ENCODE results near the gene CCDC157. TPM values are rescaled to one million over a fixed set of nuclear protein-coding genes. Genes with fewer than 3 reads are reported as not detected.

The CCDC157 gene
- total and polyA plus RNA-seq, 9 of the 15 experiments (the other 6 are each of a cell fraction or from before 2014, with no cell fraction given), result 0.04 to 1.3 (median 0.68) TPM

DNA sequence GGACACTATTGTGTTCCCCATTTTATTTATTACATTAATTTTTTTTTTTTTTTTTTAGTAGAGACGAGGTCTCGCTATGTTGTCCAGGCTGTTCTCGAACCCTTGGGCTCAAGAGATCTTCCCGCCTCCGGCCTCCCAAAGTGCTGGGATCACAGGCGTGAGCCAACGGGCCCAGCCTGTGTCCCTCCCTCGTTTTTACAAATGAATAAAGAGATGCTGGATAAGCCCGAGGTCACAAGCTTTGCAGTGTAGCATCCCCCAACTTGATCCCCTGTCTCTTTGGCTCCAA is 68.5 kb downstream of the CCDC157 start (continued):
- TF ChIP-seq, protein P1, sequence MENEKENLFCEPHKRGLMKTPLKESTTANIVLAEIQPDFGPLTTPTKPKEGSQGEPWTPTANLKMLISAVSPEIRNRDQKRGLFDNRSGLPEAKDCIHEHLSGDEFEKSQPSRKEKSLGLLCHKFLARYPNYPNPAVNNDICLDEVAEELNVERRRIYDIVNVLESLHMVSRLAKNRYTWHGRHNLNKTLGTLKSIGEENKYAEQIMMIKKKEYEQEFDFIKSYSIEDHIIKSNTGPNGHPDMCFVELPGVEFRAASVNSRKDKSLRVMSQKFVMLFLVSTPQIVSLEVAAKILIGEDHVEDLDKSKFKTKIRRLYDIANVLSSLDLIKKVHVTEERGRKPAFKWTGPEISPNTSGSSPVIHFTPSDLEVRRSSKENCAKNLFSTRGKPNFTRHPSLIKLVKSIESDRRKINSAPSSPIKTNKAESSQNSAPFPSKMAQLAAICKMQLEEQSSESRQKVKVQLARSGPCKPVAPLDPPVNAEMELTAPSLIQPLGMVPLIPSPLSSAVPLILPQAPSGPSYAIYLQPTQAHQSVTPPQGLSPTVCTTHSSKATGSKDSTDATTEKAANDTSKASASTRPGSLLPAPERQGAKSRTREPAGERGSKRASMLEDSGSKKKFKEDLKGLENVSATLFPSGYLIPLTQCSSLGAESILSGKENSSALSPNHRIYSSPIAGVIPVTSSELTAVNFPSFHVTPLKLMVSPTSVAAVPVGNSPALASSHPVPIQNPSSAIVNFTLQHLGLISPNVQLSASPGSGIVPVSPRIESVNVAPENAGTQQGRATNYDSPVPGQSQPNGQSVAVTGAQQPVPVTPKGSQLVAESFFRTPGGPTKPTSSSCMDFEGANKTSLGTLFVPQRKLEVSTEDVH (IDR thresholded peaks at IDR 0.05; ENCODE audit: low read depth, partially characterized antibody), result no peak
- TF ChIP-seq KDM1A (IDR thresholded peaks at IDR 0.05), result 0 out of 4 replicates have a peak, but pooled peaks of 1 of the 2 experiments have one; percentile 3

DNA sequence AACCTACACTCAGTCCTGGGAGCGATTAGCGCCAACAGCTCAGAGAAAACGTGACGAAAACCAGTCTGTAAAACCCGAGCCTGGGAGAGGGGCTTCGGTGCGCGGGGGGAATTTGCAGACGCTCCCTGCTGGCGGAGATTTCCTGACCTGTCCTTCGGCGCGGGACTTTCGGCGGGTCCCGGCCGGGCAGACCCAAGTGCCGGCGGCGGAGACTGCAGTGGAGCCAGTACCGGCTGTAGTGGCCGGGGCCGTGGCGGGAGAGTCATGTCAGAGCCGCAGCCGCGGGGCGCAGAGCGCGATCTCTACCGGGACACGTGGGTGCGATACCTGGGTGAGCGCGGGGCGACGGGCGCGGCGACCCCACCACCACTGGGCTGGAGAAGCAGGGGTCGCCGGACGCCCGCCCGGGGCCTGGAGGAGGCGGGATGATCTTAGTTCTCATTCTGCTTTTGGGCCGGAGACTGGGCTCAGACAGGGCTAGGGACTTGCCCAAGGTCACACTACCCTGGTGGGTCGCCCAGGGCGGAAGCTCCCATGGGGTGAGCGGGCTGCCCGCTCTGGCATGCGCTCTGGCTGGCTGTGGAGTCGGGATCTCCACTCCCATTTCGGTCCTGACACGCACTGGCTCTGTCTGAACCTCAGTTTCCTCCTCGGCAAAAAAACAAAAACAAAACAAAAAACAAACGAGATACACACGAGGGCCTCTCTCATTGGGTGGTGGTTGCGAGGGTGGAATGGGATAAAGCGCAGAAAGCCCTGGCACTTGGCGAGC is 69.0 kb downstream of the CCDC157 start, which contains the start of gene MTFP1:
MTFP1 (plus strand) TSS at position 153 of the 772 bp plus-strand sequence; CDS start at position 265, 112 bp downstream.
- no peaks in the 10 kb centered on the region; the same call in 1 of the 2 replicates for H3K9me3 ChIP-seq (replicated peaks; ENCODE audit: control insufficient read depth, insufficient read depth, low read depth, low read length)
- no peaks in the 10 kb centered on the region for H4K20me1 ChIP-seq (replicated peaks; ENCODE audit: control insufficient read depth, insufficient read depth, low read length)
- DNase-seq (ENCODE audit: extremely low read depth in 1 of 4, low spot score in 3 of 4) (peak; percentile 62 to 74 (median 66)), ATAC-seq (peak; percentile 33), FAIRE-seq (peak; percentile 61)
- no TSS peak for BruUV-seq (replicated peaks)
- peak within 1 kb of the TSS; percentile 83 for H3K27ac ChIP-seq (ENCODE audit: extremely low read depth, low read depth, low read length)
- peak within 1 kb of the TSS; percentile 94 for H3K4me2 ChIP-seq (ENCODE audit: insufficient read depth, low read length)
- peaks cover 37 to 47% of the 10 kb centered on the region in 2 experiments for H3K4me1 ChIP-seq (replicated peaks in 1 of 2; ENCODE audit: control insufficient read depth in 2 of 2, insufficient read depth in 2 of 2, low read length in 2 of 2)
- CTCF ChIA-PET (ENCODE audit: low intra/inter-chr PET ratio), result interaction anchor here (0.7 to 0.9 kb wide), 2 partner anchors 35 to 1539 kb away, joined by 3 to 4 read pairs; no protein-coding TSS in a partner anchor
- under 1% methylated on average over 33 of the region's 61 CpGs for WGBS (ENCODE audit: insufficient coverage, low coverage, missing lambda C conversion rate)
- in situ Hi-C loops (cut with MboI), result loop anchor here (5.0 kb wide), 1 partner anchor 34 kb away; no protein-coding TSS in a partner anchor
- peak within 1 kb of the TSS; percentile 59 for H3K4me3 ChIP-seq
- peaks cover 25% of the 10 kb centered on the region; the same call in 2 of the 3 replicates for H3K36me3 ChIP-seq (ENCODE audit: control insufficient read depth, insufficient read depth, low read length)
- intact Hi-C loops (cut with micrococcal nuclease), result loop anchor here (1.0 kb wide), 1 partner anchor 35 kb away; no protein-coding TSS in a partner anchor
- H3K79me2 ChIP-seq (ENCODE audit: control insufficient read depth, insufficient read depth, low read length), result peaks cover 56% of the 10 kb centered on the region
- H3K9ac ChIP-seq (ENCODE audit: insufficient read depth in 1 of 2, low read depth in 2 of 2, low read length in 2 of 2), result peak within 1 kb of the TSS; percentile 88 to 91
- POLR2A ChIA-PET, result interaction anchor here (0.6 to 1.0 kb wide), 2 partner anchors 14 to 241 kb away, joined by 3 read pairs; no protein-coding TSS in a partner anchor
- no peaks in the 10 kb centered on the region for H3K27me3 ChIP-seq (ENCODE audit: control insufficient read depth in 2 of 2, insufficient read depth in 2 of 2, low read length in 2 of 2)
- no peaks in the 10 kb centered on the region for H3K9me1 ChIP-seq (ENCODE audit: control insufficient read depth, insufficient read depth, low read length)
- H2AFZ ChIP-seq (ENCODE audit: low read depth, low read length), result peak within 1 kb of the TSS; percentile 91
- TF ChIP-seq NCOA4 (IDR thresholded peaks at IDR 0.05; ENCODE audit: partially characterized antibody) (no peak), RFX5 (IDR thresholded peaks at IDR 0.05; ENCODE audit: low read depth, low read length) (no peak), MTA2 (IDR thresholded peaks at IDR 0.05; ENCODE audit: low read depth) (no peak), KHSRP (IDR thresholded peaks at IDR 0.05) (no peak), ZNF316 (IDR thresholded peaks at IDR 0.05) (no peak), ZNF239 (CRISPR knock-in tag; IDR thresholded peaks at IDR 0.05) (no peak), ESRRA (IDR thresholded peaks at IDR 0.05; ENCODE audit: borderline replicate concordance, low read depth) (peak; percentile 65; the same call in 1 of the 2 replicates), POLR2A (conservative IDR thresholded peaks at IDR 0.05) (peak; percentile 71)
- TF ChIP-seq, protein P2, sequence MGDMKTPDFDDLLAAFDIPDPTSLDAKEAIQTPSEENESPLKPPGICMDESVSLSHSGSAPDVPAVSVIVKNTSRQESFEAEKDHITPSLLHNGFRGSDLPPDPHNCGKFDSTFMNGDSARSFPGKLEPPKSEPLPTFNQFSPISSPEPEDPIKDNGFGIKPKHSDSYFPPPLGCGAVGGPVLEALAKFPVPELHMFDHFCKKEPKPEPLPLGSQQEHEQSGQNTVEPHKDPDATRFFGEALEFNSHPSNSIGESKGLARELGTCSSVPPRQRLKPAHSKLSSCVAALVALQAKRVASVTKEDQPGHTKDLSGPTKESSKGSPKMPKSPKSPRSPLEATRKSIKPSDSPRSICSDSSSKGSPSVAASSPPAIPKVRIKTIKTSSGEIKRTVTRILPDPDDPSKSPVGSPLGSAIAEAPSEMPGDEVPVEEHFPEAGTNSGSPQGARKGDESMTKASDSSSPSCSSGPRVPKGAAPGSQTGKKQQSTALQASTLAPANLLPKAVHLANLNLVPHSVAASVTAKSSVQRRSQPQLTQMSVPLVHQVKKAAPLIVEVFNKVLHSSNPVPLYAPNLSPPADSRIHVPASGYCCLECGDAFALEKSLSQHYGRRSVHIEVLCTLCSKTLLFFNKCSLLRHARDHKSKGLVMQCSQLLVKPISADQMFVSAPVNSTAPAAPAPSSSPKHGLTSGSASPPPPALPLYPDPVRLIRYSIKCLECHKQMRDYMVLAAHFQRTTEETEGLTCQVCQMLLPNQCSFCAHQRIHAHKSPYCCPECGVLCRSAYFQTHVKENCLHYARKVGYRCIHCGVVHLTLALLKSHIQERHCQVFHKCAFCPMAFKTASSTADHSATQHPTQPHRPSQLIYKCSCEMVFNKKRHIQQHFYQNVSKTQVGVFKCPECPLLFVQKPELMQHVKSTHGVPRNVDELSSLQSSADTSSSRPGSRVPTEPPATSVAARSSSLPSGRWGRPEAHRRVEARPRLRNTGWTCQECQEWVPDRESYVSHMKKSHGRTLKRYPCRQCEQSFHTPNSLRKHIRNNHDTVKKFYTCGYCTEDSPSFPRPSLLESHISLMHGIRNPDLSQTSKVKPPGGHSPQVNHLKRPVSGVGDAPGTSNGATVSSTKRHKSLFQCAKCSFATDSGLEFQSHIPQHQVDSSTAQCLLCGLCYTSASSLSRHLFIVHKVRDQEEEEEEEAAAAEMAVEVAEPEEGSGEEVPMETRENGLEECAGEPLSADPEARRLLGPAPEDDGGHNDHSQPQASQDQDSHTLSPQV (IDR thresholded peaks at IDR 0.05), result peak; percentile 75
- TF ChIP-seq, protein P3, sequence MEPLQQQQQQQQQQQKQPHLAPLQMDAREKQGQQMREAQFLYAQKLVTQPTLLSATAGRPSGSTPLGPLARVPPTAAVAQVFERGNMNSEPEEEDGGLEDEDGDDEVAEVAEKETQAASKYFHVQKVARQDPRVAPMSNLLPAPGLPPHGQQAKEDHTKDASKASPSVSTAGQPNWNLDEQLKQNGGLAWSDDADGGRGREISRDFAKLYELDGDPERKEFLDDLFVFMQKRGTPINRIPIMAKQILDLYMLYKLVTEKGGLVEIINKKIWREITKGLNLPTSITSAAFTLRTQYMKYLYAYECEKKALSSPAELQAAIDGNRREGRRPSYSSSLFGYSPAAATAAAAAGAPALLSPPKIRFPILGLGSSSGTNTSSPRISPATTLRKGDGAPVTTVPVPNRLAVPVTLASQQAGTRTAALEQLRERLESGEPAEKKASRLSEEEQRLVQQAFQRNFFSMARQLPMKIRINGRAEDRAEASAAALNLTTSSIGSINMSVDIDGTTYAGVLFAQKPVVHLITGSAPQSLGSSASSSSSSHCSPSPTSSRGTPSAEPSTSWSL (CRISPR knock-in tag; IDR thresholded peaks at IDR 0.05; ENCODE audit: borderline replicate concordance), result no peak
